Measurements from ENCODE around the gene NAV2.

NAV2 gene

DNA sequence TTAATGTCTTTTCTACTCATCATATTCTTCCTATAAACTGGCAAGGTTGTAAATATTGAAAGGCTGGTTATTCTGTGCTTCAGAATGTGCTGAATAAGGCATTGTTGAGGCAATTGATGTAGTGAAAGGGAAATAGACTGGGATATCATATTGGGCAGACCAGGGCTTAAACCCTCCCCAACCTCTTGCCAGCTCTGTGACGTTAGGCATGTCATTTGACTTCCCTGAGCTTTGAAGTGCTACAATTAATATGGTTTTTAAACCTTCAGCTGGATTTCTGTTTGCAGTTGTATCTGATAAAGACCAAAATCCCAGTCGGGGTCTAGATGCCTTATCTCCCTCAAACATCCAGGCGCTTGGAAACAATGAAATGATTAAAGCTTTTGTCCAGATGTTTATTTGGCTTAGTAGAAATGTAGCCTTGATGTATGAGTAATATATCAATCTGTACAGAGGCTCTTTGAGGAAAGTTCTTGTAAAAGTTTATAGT, 239.5 kb downstream of the NAV2 start:
- Histone ChIP-seq H3F3A (ENCODE audit: insufficient read depth, low read length) (peaks cover 7% of the 10 kb centered on the region; the same call in 1 of the 2 replicates), H3K27me3 (replicated peaks; ENCODE audit: insufficient read depth, low read length) (no peaks in the 10 kb centered on the region), H3K9ac (ENCODE audit: low read length) (no peak overlapping the region), H3K9me3 (replicated peaks; ENCODE audit: insufficient read depth, low read length) (no peaks in the 10 kb centered on the region), H3K27ac (ENCODE audit: low read length) (peak overlapping the region; percentile 4; the same call in 1 of the 2 replicates), H2AFZ (ENCODE audit: low read length) (no peak overlapping the region), H3K4me1 (ENCODE audit: low read length) (peaks cover 18% of the 10 kb centered on the region), H3K36me3 (replicated peaks; ENCODE audit: insufficient read depth, low read length) (no peaks in the 10 kb centered on the region), H3K4me2 (ENCODE audit: low read depth, low read length) (peak overlapping the region; percentile 81), H3K79me2 (ENCODE audit: low read length) (no peaks in the 10 kb centered on the region), H3K9me2 (replicated peaks; ENCODE audit: insufficient read depth, low read length) (no peaks in the 10 kb centered on the region), H4K20me1 (ENCODE audit: insufficient read depth, low read length) (0 out of 2 replicates have a peak, but pooled peaks cover 3% of the 10 kb centered on the region), H3K4me3 (ENCODE audit: low read length) (peak overlapping the region; percentile 26; the same call in 1 of the 2 replicates)
- TF ChIP-seq EZH2 (optimal IDR thresholded peaks at IDR 0.05; ENCODE audit: low read depth, low read length) (no peak), EZH2phosphoT487 (IDR thresholded peaks at IDR 0.05; ENCODE audit: low read length) (no peak)
- DNase-seq, result no peak

DNA sequence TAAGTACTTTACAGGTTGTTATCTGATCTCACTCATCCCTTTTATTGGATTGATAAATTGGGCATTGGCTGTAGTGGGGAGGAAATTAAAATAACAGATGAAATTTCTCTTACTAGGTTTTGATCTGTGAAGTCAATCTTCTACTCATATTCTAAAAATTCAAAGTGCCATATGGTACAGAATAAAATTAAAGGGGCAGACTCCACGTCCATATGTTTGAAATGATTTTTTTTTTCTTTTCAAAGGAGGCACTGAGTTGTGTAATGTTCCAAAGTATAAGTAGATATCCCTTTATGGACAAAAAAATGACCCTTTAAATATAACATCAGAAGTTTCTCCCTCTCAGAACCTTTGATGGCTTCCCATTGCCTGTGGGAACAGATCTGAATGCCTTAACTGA, 240.3 kb downstream of the NAV2 start:
- no peaks in the 10 kb centered on the region for H3K9me3 ChIP-seq (replicated peaks; ENCODE audit: insufficient read depth, low read length)
- DNase-seq, result no peak
- H3F3A ChIP-seq (ENCODE audit: insufficient read depth, low read length), result peaks cover 7% of the 10 kb centered on the region; the same call in 1 of the 2 replicates
- H3K4me3 ChIP-seq (ENCODE audit: low read length), result no peak overlapping the region
- H3K79me2 ChIP-seq (ENCODE audit: low read length), result no peaks in the 10 kb centered on the region
- H3K4me2 ChIP-seq (ENCODE audit: low read depth, low read length), result no peak overlapping the region
- 0 out of 2 replicates have a peak, but pooled peaks cover 3% of the 10 kb centered on the region for H4K20me1 ChIP-seq (ENCODE audit: insufficient read depth, low read length)
- H3K27ac ChIP-seq (ENCODE audit: low read length), result no peak overlapping the region
- H2AFZ ChIP-seq (ENCODE audit: low read length), result no peak overlapping the region
- H3K36me3 ChIP-seq (replicated peaks; ENCODE audit: insufficient read depth, low read length), result no peaks in the 10 kb centered on the region
- no peaks in the 10 kb centered on the region for H3K9me2 ChIP-seq (replicated peaks; ENCODE audit: insufficient read depth, low read length)
- no peaks in the 10 kb centered on the region for H3K27me3 ChIP-seq (replicated peaks; ENCODE audit: insufficient read depth, low read length)
- TF ChIP-seq CTCF (IDR thresholded peaks at IDR 0.05; ENCODE audit: low read length), result no peak
- TF ChIP-seq EZH2phosphoT487 (IDR thresholded peaks at IDR 0.05; ENCODE audit: low read length), result no peak
- TF ChIP-seq EZH2 (optimal IDR thresholded peaks at IDR 0.05; ENCODE audit: low read depth, low read length), result no peak
- peaks cover 18% of the 10 kb centered on the region for H3K4me1 ChIP-seq (ENCODE audit: low read length)
- no peak overlapping the region for H3K9ac ChIP-seq (ENCODE audit: low read length)

DNA sequence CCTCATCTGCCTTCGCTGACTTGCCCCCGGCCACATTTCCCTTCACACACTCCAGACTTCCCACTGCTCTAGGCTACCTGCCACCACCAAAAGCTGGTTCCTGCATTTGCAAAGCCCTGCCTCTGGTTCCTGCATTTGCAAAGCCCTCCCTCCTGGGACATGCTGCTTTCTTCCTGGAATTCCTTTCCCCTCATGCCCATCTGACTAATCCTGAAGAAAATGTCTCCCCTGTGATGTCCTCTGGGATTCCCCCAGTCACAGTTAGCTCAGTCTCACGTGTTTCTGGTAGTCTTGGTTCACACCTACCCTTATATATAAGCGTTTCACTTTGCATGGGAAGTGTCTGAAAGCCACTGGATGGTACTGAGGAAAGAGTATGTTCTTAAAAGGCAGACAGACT, 240.7 kb downstream of the NAV2 start:
- peaks cover 18% of the 10 kb centered on the region for H3K4me1 ChIP-seq (ENCODE audit: low read length)
- peaks cover 7% of the 10 kb centered on the region; the same call in 1 of the 2 replicates for H3F3A ChIP-seq (ENCODE audit: insufficient read depth, low read length)
- H3K9me2 ChIP-seq (replicated peaks; ENCODE audit: insufficient read depth, low read length), result no peaks in the 10 kb centered on the region
- H3K27ac ChIP-seq (ENCODE audit: low read length), result no peak overlapping the region
- DNase-seq, result no peak
- H3K36me3 ChIP-seq (replicated peaks; ENCODE audit: insufficient read depth, low read length), result no peaks in the 10 kb centered on the region
- no peaks in the 10 kb centered on the region for H3K27me3 ChIP-seq (replicated peaks; ENCODE audit: insufficient read depth, low read length)
- no peaks in the 10 kb centered on the region for H3K9me3 ChIP-seq (replicated peaks; ENCODE audit: insufficient read depth, low read length)
- no peaks in the 10 kb centered on the region for H3K79me2 ChIP-seq (ENCODE audit: low read length)
- H4K20me1 ChIP-seq (ENCODE audit: insufficient read depth, low read length), result 0 out of 2 replicates have a peak, but pooled peaks cover 3% of the 10 kb centered on the region
- H3K9ac ChIP-seq (ENCODE audit: low read length), result no peak overlapping the region
- no peak overlapping the region for H3K4me2 ChIP-seq (ENCODE audit: low read depth, low read length)
- no peak overlapping the region for H3K4me3 ChIP-seq (ENCODE audit: low read length)
- no peak overlapping the region for H2AFZ ChIP-seq (ENCODE audit: low read length)
- TF ChIP-seq CTCF (IDR thresholded peaks at IDR 0.05; ENCODE audit: low read length) (no peak), EZH2 (optimal IDR thresholded peaks at IDR 0.05; ENCODE audit: low read depth, low read length) (no peak), EZH2phosphoT487 (IDR thresholded peaks at IDR 0.05; ENCODE audit: low read length) (no peak)

GRCh38 chr11:19953909-19954308, 241.3 kb downstream of the NAV2 start:
- no peak for DNase-seq
- Histone ChIP-seq H3K4me1 (ENCODE audit: low read length) (peaks cover 18% of the 10 kb centered on the region), H3K4me2 (ENCODE audit: low read depth, low read length) (no peak overlapping the region), H3K27me3 (replicated peaks; ENCODE audit: insufficient read depth, low read length) (no peaks in the 10 kb centered on the region), H3K9me2 (replicated peaks; ENCODE audit: insufficient read depth, low read length) (no peaks in the 10 kb centered on the region), H3K27ac (ENCODE audit: low read length) (no peak overlapping the region), H3K9ac (ENCODE audit: low read length) (no peak overlapping the region), H3K9me3 (replicated peaks; ENCODE audit: insufficient read depth, low read length) (no peaks in the 10 kb centered on the region), H3F3A (ENCODE audit: insufficient read depth, low read length) (peaks cover 7% of the 10 kb centered on the region; the same call in 1 of the 2 replicates), H3K36me3 (replicated peaks; ENCODE audit: insufficient read depth, low read length) (no peaks in the 10 kb centered on the region), H4K20me1 (ENCODE audit: insufficient read depth, low read length) (0 out of 2 replicates have a peak, but pooled peaks cover 3% of the 10 kb centered on the region), H3K4me3 (ENCODE audit: low read length) (no peak overlapping the region), H3K79me2 (ENCODE audit: low read length) (no peaks in the 10 kb centered on the region), H2AFZ (ENCODE audit: low read length) (no peak overlapping the region)
- TF ChIP-seq EZH2phosphoT487 (IDR thresholded peaks at IDR 0.05; ENCODE audit: low read length) (no peak), CTCF (IDR thresholded peaks at IDR 0.05; ENCODE audit: low read length) (no peak), EZH2 (optimal IDR thresholded peaks at IDR 0.05; ENCODE audit: low read depth, low read length) (no peak)
